AG04450 (cell line): ENCODE results near the gene ZNF581. TPM values are rescaled to one million over a fixed set of nuclear protein-coding genes. Genes with fewer than 3 reads are reported as not detected.

Experiments
- CTCF ChIA-PET: fragments of 300-600, 350-600 bp; formaldehyde crosslinking; extraction: SDS; loops from one replicate; lab custom pipeline; 2022; ENCODE audit warnings: antibody characterized with exemption, inconsistent platforms; lab: Charles Lee
- POLR2A ChIA-PET: fragments of 350-600 bp; formaldehyde crosslinking; extraction: SDS; loops from one replicate; lab custom pipeline; 2021; ENCODE audit warnings: antibody characterized with exemption, inconsistent platforms; lab: Yijun Ruan, JAX
- DNase-seq: peaks from one replicate; pipeline ENCODE4 v3.0.0-alpha.2; 2011; ENCODE audit warnings: low read depth, low spot score
- H3K27ac ChIP-seq: one replicate; pipeline ENCODE4 v1.5.1; 2012; ENCODE audit warnings: low read depth, low read length, control low read depth
- H3K27me3 ChIP-seq: one replicate; pipeline ENCODE4 v1.6.0; 2012; ENCODE audit warnings: low read length; ENCODE audit not compliant: control insufficient read depth, insufficient read depth
- H3K4me3 ChIP-seq: 2 replicates; pipeline ENCODE4 v1.5.1; 2011; ENCODE audit warnings: mild to moderate bottlenecking, low read depth, low read length, control low read depth
- H3K9me3 ChIP-seq: 2 replicates; pipeline ENCODE4 v1.5.1; 2012; ENCODE audit warnings: low read length; ENCODE audit not compliant: control insufficient read depth, insufficient read depth
- CTCF ChIP-seq: IDR thresholded peaks from 2 replicates; pipeline ENCODE4 v1.5.1; 2011; ENCODE audit warnings: low read depth, low read length, control low read depth, inconsistent platforms
- polyA plus RNA-seq: library from polyadenylated mRNA; depleted of rRNA; stranded (reverse); fragments of >200 nt; gene quantifications from 2 replicates; pipeline ENCODE4 v1.2.3, GENCODE V29; 2011

The ZNF581 gene
- polyA plus RNA-seq, 1 experiment, result 19.1 TPM

GRCh38 chr19:55650602-55651230 lies 7.3 kb downstream of the ZNF581 start:
- no peaks in the 10 kb centered on the region; the same call in 1 of the 2 replicates for H3K9me3 ChIP-seq
- H3K27ac ChIP-seq, result no peak overlapping the region
- no peaks in the 10 kb centered on the region for H3K27me3 ChIP-seq
- TF ChIP-seq CTCF, result no peak
- no peak overlapping the region for H3K4me3 ChIP-seq
- CTCF ChIA-PET, result no interaction called here
- POLR2A ChIA-PET, result no interaction called here
- DNase-seq, result no peak

- TF ChIP-seq CTCF, result no peak
- H3K27me3 ChIP-seq, result no peaks in the 10 kb centered on the region
- H3K27ac ChIP-seq, result no peak overlapping the region
- no peak for DNase-seq
- H3K9me3 ChIP-seq, result no peaks in the 10 kb centered on the region; the same call in 1 of the 2 replicates
- H3K4me3 ChIP-seq, result no peak overlapping the region
- ChIA-PET POLR2A (no interaction called here), CTCF (no interaction called here)
These were observed 7.8 kb downstream of the ZNF581 start for GRCh38 chr19:55651236-55651635.

GRCh38 chr19:55652311-55653128 lies 9.1 kb downstream of the ZNF581 start:
- no peak for DNase-seq
- no peak for TF ChIP-seq CTCF
- no peaks in the 10 kb centered on the region; the same call in 1 of the 2 replicates for H3K9me3 ChIP-seq
- no peak overlapping the region for H3K4me3 ChIP-seq
- H3K27ac ChIP-seq, result no peak overlapping the region
- ChIA-PET CTCF (interaction anchor here (0.6 to 1.7 kb wide), 15 partner anchors 8 to 1253 kb away, joined by 3 to 16 read pairs (median 6); partner anchors contain the start of gene ZNF784), POLR2A (interaction anchor here (0.7 kb wide), 1 partner anchor 16 kb away, joined by 4 read pairs; no protein-coding TSS in a partner anchor)
- H3K27me3 ChIP-seq, result no peaks in the 10 kb centered on the region

- H3K27me3 ChIP-seq, result no peaks in the 10 kb centered on the region
- peak; percentile 99 for DNase-seq
- H3K4me3 ChIP-seq, result peak overlapping the region; percentile 92
- H3K9me3 ChIP-seq, result no peaks in the 10 kb centered on the region; the same call in 1 of the 2 replicates
- TF ChIP-seq CTCF, result peak; percentile 100
- POLR2A ChIA-PET, result interaction anchor here (0.6 to 1.4 kb wide), 9 partner anchors 17 to 395 kb away, joined by 3 to 8 read pairs (median 4); partner anchors contain the start of genes FIZ1, ISOC2 and PPP6R1
- peak overlapping the region; percentile 97 for H3K27ac ChIP-seq
- CTCF ChIA-PET, result interaction anchor here (0.6 to 1.7 kb wide), 29 partner anchors 8 to 1516 kb away, joined by 3 to 20 read pairs (median 4); partner anchors contain the start of genes CNOT3 and ZNF784
These were observed 10.3 kb downstream of the ZNF581 start for GRCh38 chr19:55653651-55654322.
